GM12878 (cell line): ENCODE data around the gene ACTL7A.

ENCODE experiments used
- EP300 ChIP-seq, 2 experiments: fragments of 150-350 bp in 1 of 2; IDR thresholded peaks; 2 replicates each; pipeline ENCODE4 v1.6.1; 2011 to 2012; ENCODE audit warnings: low read depth in 2 of 2, low read length in 2 of 2, borderline replicate concordance in 1 of 2, improper control_type of control experiment in 1 of 2, inconsistent platforms in 1 of 2; ENCODE audit not compliant: control insufficient read depth in 1 of 2
- HDAC2 ChIP-seq: fragments of 200-600 bp; sonication (generic); IDR thresholded peaks from 2 replicates; pipeline ENCODE4 v1.6.1; 2017
- PBX3 ChIP-seq: IDR thresholded peaks from 2 replicates; pipeline ENCODE4 v1.6.1; 2011; ENCODE audit warnings: mild to moderate bottlenecking, low read depth, low read length, moderate library complexity; ENCODE audit not compliant: insufficient replicate concordance
- POLR2A ChIP-seq: IDR thresholded peaks from 2 replicates; pipeline ENCODE4 v1.6.1; 2011; ENCODE audit warnings: low read depth, mild to moderate bottlenecking, low read length
- POLR2AphosphoS2 ChIP-seq: IDR thresholded peaks from 2 replicates; pipeline ENCODE4 v1.6.1; 2011; ENCODE audit warnings: low read depth, mild to moderate bottlenecking, low read length, improper control_type of control experiment, moderate library complexity
- RB1 ChIP-seq: fragments of 450-650 bp; formaldehyde crosslinking; IDR thresholded peaks from 2 replicates; pipeline ENCODE4 v1.6.1; 2017; ENCODE audit warnings: mild to moderate bottlenecking, borderline replicate concordance
- TAF1 ChIP-seq: IDR thresholded peaks from 2 replicates; pipeline ENCODE4 v1.6.1; 2011; ENCODE audit warnings: mild to moderate bottlenecking, low read depth, low read length, borderline replicate concordance
- USF2 ChIP-seq: IDR thresholded peaks from 2 replicates; pipeline ENCODE4 v1.6.1; 2011; ENCODE audit warnings: low read depth, low read length, improper control_type of control experiment, borderline replicate concordance
- YY1 ChIP-seq: IDR thresholded peaks from 2 replicates; pipeline ENCODE4 v1.6.1; 2011; ENCODE audit warnings: low read depth, mild to moderate bottlenecking, low read length
- TF ChIP-seq, protein P1 (sequence below), 3 experiments: IDR thresholded peaks in 2 of 3; conservative IDR thresholded peaks in 1 of 3; 2 replicates each; pipeline ENCODE4 v1.5.1; 2011; ENCODE audit warnings: low read depth in 3 of 3, low read length in 3 of 3, mild to moderate bottlenecking in 3 of 3, control low read depth in 2 of 3, moderate library complexity in 2 of 3, inconsistent platforms in 1 of 3, mixed read lengths in 1 of 3; ENCODE audit not compliant: control insufficient read depth in 2 of 3, insufficient read depth in 1 of 3; ENCODE audit errors: extremely low read depth in 1 of 3

GRCh38 chr9:108854641-108855528, 7.2 kb upstream of the ACTL7A start:
- no peak for TF ChIP-seq RB1
- no peak for TF ChIP-seq HDAC2
- TF ChIP-seq PBX3: no peak
- no peak for TF ChIP-seq YY1
- no peak for TF ChIP-seq POLR2AphosphoS2
- TF ChIP-seq TAF1: no peak
- TF ChIP-seq, protein P1, sequence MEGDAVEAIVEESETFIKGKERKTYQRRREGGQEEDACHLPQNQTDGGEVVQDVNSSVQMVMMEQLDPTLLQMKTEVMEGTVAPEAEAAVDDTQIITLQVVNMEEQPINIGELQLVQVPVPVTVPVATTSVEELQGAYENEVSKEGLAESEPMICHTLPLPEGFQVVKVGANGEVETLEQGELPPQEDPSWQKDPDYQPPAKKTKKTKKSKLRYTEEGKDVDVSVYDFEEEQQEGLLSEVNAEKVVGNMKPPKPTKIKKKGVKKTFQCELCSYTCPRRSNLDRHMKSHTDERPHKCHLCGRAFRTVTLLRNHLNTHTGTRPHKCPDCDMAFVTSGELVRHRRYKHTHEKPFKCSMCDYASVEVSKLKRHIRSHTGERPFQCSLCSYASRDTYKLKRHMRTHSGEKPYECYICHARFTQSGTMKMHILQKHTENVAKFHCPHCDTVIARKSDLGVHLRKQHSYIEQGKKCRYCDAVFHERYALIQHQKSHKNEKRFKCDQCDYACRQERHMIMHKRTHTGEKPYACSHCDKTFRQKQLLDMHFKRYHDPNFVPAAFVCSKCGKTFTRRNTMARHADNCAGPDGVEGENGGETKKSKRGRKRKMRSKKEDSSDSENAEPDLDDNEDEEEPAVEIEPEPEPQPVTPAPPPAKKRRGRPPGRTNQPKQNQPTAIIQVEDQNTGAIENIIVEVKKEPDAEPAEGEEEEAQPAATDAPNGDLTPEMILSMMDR (IDR thresholded peaks at IDR 0.05 in 2 of 3, conservative IDR thresholded peaks at IDR 0.05 in 1 of 3; ENCODE audit: control insufficient read depth in 2 of 3, extremely low read depth in 1 of 3, insufficient read depth in 1 of 3, low read depth in 3 of 3, low read length in 3 of 3): no peak
- TF ChIP-seq USF2: no peak
- TF ChIP-seq EP300 (IDR thresholded peaks at IDR 0.05; ENCODE audit: borderline replicate concordance in 1 of 2, control insufficient read depth in 1 of 2, low read depth in 2 of 2, low read length in 2 of 2): no peak
- no peak for TF ChIP-seq POLR2A
